ENCODE data around the gene ZNF664. TPM values are rescaled to one million over a fixed set of nuclear protein-coding genes. Genes with fewer than 3 reads are reported as not detected.

Gene ZNF664
- total and polyA plus RNA-seq, 2 donors (not counting 1 experiment from before 2014, with no cell fraction given) = 14.3 to 47.1 TPM

DNA sequence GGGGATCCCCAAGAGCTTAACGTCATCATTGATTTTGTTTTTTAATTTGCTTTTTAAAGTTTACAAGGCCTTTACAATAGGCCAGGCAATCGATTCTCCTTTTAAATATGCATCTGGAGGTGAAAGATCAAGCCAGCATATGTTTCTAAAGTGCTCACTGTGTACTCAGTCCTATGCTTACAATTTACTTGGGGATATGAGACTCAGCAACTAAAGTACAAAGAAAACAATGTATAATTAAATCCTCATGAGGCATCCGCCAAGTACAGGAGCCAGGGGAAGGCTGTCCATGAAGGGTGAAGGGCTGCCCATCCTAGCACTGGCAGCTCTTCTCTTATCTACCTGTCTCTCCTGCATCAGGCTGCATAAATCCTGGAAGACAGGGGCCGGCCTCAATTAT, 12.2 kb upstream of the ZNF664 start:
- Histone ChIP-seq H3K4me3 (ENCODE audit: control extremely low read depth in 1 of 5, extremely low read depth in 1 of 5, insufficient read depth in 1 of 5, low read depth in 2 of 5, low read length in 4 of 5) (no peak overlapping the region), H3K9me3 (ENCODE audit: control extremely low read depth in 1 of 3, control insufficient read depth in 2 of 3, insufficient read depth in 1 of 3, low read length in 2 of 3) (no peaks in the 10 kb centered on the region), H3K27ac (ENCODE audit: low read length in 2 of 2) (no peak overlapping the region), H3K9ac (ENCODE audit: low read length) (no peak overlapping the region), H3K36me3 (replicated peaks in 1 of 2; ENCODE audit: control extremely low read depth in 1 of 2, control insufficient read depth in 1 of 2, extremely low read depth in 1 of 2, insufficient read depth in 2 of 2, low read length in 1 of 2) (peaks cover 0 to 3% of the 10 kb centered on the region in 2 experiments), H3K79me2 (ENCODE audit: control insufficient read depth, insufficient read depth, low read length) (peaks cover 5% of the 10 kb centered on the region), H4K20me1 (ENCODE audit: control insufficient read depth, insufficient read depth, low read length, poor library complexity, severe bottlenecking) (no peaks in the 10 kb centered on the region), H2AFZ (ENCODE audit: insufficient read depth, low read depth, low read length, poor library complexity, severe bottlenecking) (no peak overlapping the region), H3K4me1 (ENCODE audit: control insufficient read depth in 2 of 2, insufficient read depth in 2 of 2, low read length in 2 of 2) (no peaks in the 10 kb centered on the region), H3K27me3 (replicated peaks in 1 of 4; ENCODE audit: control extremely low read depth in 1 of 4, control insufficient read depth in 3 of 4, insufficient read depth in 4 of 4, low read length in 3 of 4) (no peaks in the 10 kb centered on the region), H3K4me2 (replicated peaks; ENCODE audit: low read depth, low read length, poor library complexity, severe bottlenecking) (no peak overlapping the region)
- intact Hi-C loops (cut with micrococcal nuclease) = no loop called here
- POLR2A ChIA-PET = no interaction called here
- no CpG with 5 or more reads among the region's 4 CpGs for WGBS (ENCODE audit: insufficient coverage)
- no peak overlapping the region for H3K27ac Mint-ChIP-seq
- H3K4me3 Mint-ChIP-seq = no peak overlapping the region
- no peak for ATAC-seq (ENCODE audit: low read depth)
- no peaks in the 10 kb centered on the region for H3K9me3 Mint-ChIP-seq (ENCODE audit: insufficient read depth)
- CTCF ChIA-PET = interaction anchor here (1.0 kb wide), 1 partner anchor 71 kb away, joined by 3 read pairs; no protein-coding TSS in a partner anchor
- no peaks in the 10 kb centered on the region for H3K27me3 Mint-ChIP-seq
- no peak for DNase-seq
- H3K4me1 Mint-ChIP-seq = no peaks in the 10 kb centered on the region
- TF ChIP-seq, protein P1, sequence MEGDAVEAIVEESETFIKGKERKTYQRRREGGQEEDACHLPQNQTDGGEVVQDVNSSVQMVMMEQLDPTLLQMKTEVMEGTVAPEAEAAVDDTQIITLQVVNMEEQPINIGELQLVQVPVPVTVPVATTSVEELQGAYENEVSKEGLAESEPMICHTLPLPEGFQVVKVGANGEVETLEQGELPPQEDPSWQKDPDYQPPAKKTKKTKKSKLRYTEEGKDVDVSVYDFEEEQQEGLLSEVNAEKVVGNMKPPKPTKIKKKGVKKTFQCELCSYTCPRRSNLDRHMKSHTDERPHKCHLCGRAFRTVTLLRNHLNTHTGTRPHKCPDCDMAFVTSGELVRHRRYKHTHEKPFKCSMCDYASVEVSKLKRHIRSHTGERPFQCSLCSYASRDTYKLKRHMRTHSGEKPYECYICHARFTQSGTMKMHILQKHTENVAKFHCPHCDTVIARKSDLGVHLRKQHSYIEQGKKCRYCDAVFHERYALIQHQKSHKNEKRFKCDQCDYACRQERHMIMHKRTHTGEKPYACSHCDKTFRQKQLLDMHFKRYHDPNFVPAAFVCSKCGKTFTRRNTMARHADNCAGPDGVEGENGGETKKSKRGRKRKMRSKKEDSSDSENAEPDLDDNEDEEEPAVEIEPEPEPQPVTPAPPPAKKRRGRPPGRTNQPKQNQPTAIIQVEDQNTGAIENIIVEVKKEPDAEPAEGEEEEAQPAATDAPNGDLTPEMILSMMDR (IDR thresholded peaks at IDR 0.05) = no peak
- no peak for TF ChIP-seq EZH2 (IDR thresholded peaks at IDR 0.05; ENCODE audit: borderline replicate concordance, insufficient read depth, low read depth, low read length, poor library complexity, severe bottlenecking)

DNA sequence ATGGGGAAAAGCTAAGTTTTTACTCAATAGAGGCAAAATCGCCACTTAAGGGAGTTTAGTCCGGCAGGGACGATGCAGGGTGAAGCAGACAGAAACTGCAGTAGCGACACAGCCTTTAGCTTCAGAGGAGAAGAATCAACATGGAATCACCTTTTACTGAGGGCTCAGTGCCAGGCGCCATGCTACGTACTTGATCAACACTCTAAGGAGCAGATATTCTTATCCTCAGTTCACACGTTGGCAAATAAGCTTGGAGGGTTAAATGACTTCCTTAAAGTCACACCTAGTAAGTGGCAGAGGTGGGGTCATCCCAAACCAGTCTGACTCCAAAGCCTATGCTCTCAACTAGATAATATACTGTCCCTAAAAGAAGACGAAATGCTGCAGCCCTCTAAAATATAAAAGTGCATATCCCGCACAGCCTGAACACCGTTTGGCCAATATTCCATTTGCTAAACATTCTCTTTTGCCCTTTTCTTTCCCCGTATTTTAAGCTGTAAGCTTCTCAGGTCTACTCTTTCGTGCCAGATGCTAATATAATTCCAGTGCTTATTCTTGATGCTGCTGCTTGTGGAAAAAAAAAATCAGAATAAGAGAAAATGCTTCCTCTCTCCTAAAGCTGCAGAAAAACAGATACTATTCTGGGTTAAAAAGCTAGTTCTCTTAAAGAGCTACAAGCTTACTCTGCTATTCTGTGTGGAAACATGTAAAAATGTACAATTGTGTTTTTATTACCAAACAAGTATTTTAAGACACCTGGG, 11.2 kb upstream of the ZNF664 start:
- no peaks in the 10 kb centered on the region for H4K20me1 ChIP-seq (ENCODE audit: control insufficient read depth, insufficient read depth, low read length, poor library complexity, severe bottlenecking)
- no peaks in the 10 kb centered on the region for H3K9me3 ChIP-seq (ENCODE audit: control extremely low read depth in 1 of 3, control insufficient read depth in 2 of 3, insufficient read depth in 1 of 3, low read length in 2 of 3)
- peaks cover 0 to 6% of the 10 kb centered on the region in 2 experiments for H3K36me3 ChIP-seq (replicated peaks in 1 of 2; ENCODE audit: control extremely low read depth in 1 of 2, control insufficient read depth in 1 of 2, extremely low read depth in 1 of 2, insufficient read depth in 2 of 2, low read length in 1 of 2)
- H3K4me3 ChIP-seq (ENCODE audit: control extremely low read depth in 1 of 5, extremely low read depth in 1 of 5, insufficient read depth in 1 of 5, low read depth in 2 of 5, low read length in 4 of 5) = no peak overlapping the region
- H3K27me3 Mint-ChIP-seq = no peaks in the 10 kb centered on the region
- H3K4me1 Mint-ChIP-seq = no peaks in the 10 kb centered on the region
- H3K9ac ChIP-seq (ENCODE audit: low read length) = no peak overlapping the region
- ChIA-PET CTCF (interaction anchor here (0.6 to 1.2 kb wide), 2 partner anchors 22 to 1080 kb away, joined by 3 to 4 read pairs; no protein-coding TSS in a partner anchor), POLR2A (no interaction called here)
- H3K27me3 ChIP-seq (replicated peaks in 1 of 4; ENCODE audit: control extremely low read depth in 1 of 4, control insufficient read depth in 3 of 4, insufficient read depth in 4 of 4, low read length in 3 of 4) = no peaks in the 10 kb centered on the region
- H3K79me2 ChIP-seq (ENCODE audit: control insufficient read depth, insufficient read depth, low read length) = peaks cover 11% of the 10 kb centered on the region
- ATAC-seq (ENCODE audit: low read depth) = no peak
- intact Hi-C loops (cut with micrococcal nuclease) = no loop called here
- H3K4me1 ChIP-seq (ENCODE audit: control insufficient read depth in 2 of 2, insufficient read depth in 2 of 2, low read length in 2 of 2) = no peaks in the 10 kb centered on the region
- H3K27ac Mint-ChIP-seq = no peak overlapping the region
- 98% methylated on average over 7 of the region's 12 CpGs for WGBS (ENCODE audit: insufficient coverage)
- H3K9me3 Mint-ChIP-seq (ENCODE audit: insufficient read depth) = no peaks in the 10 kb centered on the region
- TF ChIP-seq, protein P1 (IDR thresholded peaks at IDR 0.05) = no peak
- TF ChIP-seq EZH2 (IDR thresholded peaks at IDR 0.05; ENCODE audit: borderline replicate concordance, insufficient read depth, low read depth, low read length, poor library complexity, severe bottlenecking) = no peak
- no peak overlapping the region for H3K27ac ChIP-seq (ENCODE audit: low read length in 2 of 2)
- H2AFZ ChIP-seq (ENCODE audit: insufficient read depth, low read depth, low read length, poor library complexity, severe bottlenecking) = no peak overlapping the region
- no peak for DNase-seq
- H3K4me2 ChIP-seq (replicated peaks; ENCODE audit: low read depth, low read length, poor library complexity, severe bottlenecking) = no peak overlapping the region
- H3K4me3 Mint-ChIP-seq = no peak overlapping the region
